Kidney epithelial cell (primary cell): ENCODE measurements around the gene CEP170B. TPM values are rescaled to one million over a fixed set of nuclear protein-coding genes. Genes with fewer than 3 reads are reported as not detected.

Experiments
- DNase-seq: peaks from one replicate; pipeline ENCODE4 v3.0.0-alpha.2; 2010; ENCODE audit warnings: low read depth
- H3K27me3 ChIP-seq: 2 replicates; pipeline ENCODE4 v1.6.0; 2011; ENCODE audit warnings: low read length; ENCODE audit not compliant: control insufficient read depth, insufficient read depth
- H3K36me3 ChIP-seq: 2 replicates; pipeline ENCODE4 v1.5.1; 2011; ENCODE audit warnings: low read length; ENCODE audit not compliant: control insufficient read depth, insufficient read depth
- H3K4me3 ChIP-seq: 2 replicates; pipeline ENCODE4 v1.5.1; 2011; ENCODE audit warnings: low read depth, mild to moderate bottlenecking, control low read depth, low read length
- total RNA-seq: library from RNA; depleted of rRNA; stranded (reverse); fragments of >200 nt; gene quantifications from 2 replicates; pipeline ENCODE4 v1.2.3, GENCODE V29; 2015
- TF ChIP-seq, protein P1 (sequence below): IDR thresholded peaks from 2 replicates; pipeline ENCODE4 v1.5.1; 2011; ENCODE audit warnings: mild to moderate bottlenecking, moderate library complexity, low read length, control low read depth, inconsistent platforms; ENCODE audit not compliant: insufficient read depth, poor library complexity, severe bottlenecking

Gene CEP170B
- total RNA-seq, 1 donor from 2014 or later, result 51.9 TPM

DNA sequence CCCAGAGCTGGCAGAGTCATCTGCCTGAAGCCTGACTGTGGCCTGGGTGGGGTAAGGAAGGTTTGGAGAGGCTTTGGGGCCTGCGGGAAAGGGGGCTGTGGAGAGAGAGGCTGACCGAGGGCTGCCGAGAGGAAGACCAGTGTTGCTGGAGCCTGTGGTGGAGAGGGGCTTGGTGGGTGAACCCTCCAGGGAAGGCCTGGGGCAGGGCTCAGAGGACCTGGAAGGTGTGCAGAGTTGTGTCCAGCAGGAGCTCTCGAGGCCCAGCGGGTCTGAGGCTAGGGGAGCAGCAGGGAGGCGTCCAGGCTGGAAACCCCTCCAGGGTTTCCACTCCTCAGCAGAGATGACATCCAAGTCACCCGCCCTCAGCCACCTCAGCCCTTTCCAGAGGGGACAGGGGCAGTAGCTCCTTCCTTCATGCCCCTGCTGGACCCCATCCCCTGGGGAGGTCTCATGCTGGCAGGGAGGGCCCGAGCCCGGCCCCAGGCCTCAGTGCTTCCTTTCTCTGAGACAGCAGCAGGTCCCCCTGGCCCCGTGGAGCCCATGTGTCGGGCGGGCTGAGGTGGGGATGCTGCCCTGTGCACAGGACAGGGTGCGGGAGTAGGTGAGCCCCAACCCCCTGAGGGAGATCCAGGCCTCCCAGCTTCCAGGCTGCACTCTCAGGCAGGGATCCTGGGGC is 8.4 kb downstream of the CEP170B start:
- Histone ChIP-seq H3K4me3 (no peak overlapping the region), H3K36me3 (no peaks in the 10 kb centered on the region), H3K27me3 (no peaks in the 10 kb centered on the region)
- DNase-seq, result no peak
- TF ChIP-seq, protein P1, sequence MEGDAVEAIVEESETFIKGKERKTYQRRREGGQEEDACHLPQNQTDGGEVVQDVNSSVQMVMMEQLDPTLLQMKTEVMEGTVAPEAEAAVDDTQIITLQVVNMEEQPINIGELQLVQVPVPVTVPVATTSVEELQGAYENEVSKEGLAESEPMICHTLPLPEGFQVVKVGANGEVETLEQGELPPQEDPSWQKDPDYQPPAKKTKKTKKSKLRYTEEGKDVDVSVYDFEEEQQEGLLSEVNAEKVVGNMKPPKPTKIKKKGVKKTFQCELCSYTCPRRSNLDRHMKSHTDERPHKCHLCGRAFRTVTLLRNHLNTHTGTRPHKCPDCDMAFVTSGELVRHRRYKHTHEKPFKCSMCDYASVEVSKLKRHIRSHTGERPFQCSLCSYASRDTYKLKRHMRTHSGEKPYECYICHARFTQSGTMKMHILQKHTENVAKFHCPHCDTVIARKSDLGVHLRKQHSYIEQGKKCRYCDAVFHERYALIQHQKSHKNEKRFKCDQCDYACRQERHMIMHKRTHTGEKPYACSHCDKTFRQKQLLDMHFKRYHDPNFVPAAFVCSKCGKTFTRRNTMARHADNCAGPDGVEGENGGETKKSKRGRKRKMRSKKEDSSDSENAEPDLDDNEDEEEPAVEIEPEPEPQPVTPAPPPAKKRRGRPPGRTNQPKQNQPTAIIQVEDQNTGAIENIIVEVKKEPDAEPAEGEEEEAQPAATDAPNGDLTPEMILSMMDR, result no peak

DNA sequence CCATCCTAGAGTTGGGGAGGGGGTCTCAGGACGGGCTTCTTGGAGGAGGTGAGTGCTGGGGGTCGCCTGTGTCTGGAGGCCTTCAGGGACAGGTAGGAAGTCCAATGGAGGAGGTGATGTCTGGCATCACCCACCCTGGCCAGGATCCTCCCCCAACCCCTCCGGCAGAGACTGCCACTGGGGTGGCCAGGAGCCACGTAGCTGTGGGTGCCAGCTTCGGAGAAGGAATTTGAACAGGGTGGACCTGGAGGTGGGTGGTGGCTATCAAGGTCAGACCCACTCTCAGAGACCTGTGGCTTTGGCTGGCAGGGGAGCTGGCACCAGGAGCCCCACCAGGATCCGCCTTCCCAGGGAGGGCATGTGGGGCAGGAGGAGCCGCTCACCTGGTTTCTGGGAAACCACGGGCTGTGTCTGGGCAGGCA is 9.1 kb downstream of the CEP170B start:
- DNase-seq, result no peak
- no peak overlapping the region for H3K4me3 ChIP-seq

DNA sequence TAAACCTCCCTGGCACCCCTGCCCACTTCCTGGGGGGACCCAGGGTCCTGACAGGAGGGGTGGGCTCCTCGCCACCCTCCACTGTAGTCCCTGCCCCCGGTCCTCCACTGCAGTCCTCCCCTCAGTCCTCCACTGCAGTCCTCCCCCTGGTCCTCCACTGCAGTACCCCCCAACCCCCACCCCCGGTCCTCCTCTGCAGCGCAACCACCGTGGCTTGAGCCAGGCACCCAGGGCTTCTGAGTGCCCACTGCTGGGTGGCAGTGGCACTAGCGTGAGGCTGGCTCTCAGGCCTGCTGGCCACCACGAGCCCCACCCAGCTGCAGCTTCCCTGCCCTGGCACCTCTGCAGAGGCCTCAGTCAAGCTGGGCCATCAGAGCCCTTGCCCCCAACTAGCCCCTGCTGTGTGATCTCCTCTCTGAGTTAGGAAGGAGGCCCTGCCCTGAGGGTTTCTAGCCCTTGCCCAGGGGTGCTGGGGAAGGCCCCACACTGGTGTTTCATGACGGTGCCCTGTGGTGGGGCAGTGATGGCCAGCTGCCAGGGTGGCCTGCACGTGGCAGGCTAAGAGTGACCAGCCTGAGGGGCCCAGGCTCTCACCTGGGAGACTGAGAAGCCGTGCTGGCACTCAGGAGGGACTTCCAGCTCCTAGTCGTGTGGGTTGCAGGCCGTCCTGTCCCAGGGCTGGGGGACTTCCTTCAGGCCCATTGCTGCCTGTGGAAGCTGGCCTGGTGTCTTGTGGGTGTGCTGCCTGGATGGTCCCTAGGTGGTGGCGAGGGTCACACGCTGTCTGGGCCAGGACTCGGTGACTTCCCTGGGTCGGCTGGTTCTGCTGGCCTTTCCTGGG is 9.7 kb downstream of the CEP170B start:
- TF ChIP-seq, protein P1, result no peak
- H3K27me3 ChIP-seq, result no peaks in the 10 kb centered on the region
- H3K36me3 ChIP-seq, result no peaks in the 10 kb centered on the region
- no peak overlapping the region for H3K4me3 ChIP-seq
- no peak for DNase-seq

More for the DNA sequence above, 9.1 kb downstream of the CEP170B start:
- H3K27me3 ChIP-seq, result no peaks in the 10 kb centered on the region
- TF ChIP-seq, protein P1, result no peak
- H3K36me3 ChIP-seq, result no peaks in the 10 kb centered on the region

DNA sequence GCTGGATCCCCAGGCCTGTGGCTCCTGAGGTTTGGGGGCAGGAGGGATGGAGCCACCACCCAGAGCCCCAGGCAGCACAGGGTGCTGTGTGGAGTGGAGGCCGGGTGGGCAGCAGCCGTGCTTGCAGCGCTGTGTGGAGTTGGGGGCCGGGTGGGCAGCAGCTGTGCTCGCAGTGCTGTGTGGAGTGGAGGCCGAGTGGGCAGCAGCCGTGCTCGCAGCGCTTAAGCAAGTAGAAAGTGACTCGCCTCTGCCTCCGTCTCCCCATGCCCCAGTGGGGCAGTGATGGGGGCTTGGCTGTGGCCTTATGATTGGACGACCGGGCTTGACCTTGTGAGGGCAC is 10.3 kb downstream of the CEP170B start:
- DNase-seq, result no peak
- H3K36me3 ChIP-seq, result peaks cover under 1% of the 10 kb centered on the region
- TF ChIP-seq, protein P1, result no peak
- H3K27me3 ChIP-seq, result no peaks in the 10 kb centered on the region
- H3K4me3 ChIP-seq, result no peak overlapping the region

DNA sequence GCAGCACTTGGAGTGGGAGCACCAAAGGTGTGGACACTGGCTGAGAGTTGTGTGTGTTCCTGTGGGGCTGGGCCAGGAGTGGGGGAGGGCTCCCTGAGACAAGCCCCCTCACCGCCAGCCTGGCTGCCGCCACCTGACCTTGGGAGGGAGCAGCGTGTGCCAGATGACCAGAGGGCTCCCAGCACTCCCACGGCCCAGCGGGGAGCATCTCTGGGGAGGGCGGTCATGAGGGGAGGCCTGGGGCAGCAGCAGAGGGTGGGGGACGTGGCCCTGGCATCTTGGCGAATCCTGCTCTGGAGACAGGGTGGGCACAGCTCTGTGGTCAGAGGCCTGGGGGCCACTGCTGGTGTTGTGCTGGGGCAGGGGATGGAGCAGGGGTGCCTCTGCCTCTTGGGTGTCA is 10.7 kb downstream of the CEP170B start:
- H3K4me3 ChIP-seq, result no peak overlapping the region

More for the DNA sequence above, 10.7 kb downstream of the CEP170B start:
- H3K36me3 ChIP-seq, result peaks cover 4% of the 10 kb centered on the region
- TF ChIP-seq, protein P1, result no peak
- no peaks in the 10 kb centered on the region for H3K27me3 ChIP-seq
- no peak for DNase-seq
